ENCODE results near the gene METTL26. TPM values are rescaled to one million over a fixed set of nuclear protein-coding genes. Genes with fewer than 3 reads are reported as not detected.

Gene METTL26
- total RNA-seq, 4 donors from 2014 or later = 75.7 to 155 (median 111) TPM

- DNase-seq (ENCODE audit: low spot score) = no peak
- ATAC-seq (ENCODE audit: low FRiP score) = no peak
- TF ChIP-seq, protein P1, sequence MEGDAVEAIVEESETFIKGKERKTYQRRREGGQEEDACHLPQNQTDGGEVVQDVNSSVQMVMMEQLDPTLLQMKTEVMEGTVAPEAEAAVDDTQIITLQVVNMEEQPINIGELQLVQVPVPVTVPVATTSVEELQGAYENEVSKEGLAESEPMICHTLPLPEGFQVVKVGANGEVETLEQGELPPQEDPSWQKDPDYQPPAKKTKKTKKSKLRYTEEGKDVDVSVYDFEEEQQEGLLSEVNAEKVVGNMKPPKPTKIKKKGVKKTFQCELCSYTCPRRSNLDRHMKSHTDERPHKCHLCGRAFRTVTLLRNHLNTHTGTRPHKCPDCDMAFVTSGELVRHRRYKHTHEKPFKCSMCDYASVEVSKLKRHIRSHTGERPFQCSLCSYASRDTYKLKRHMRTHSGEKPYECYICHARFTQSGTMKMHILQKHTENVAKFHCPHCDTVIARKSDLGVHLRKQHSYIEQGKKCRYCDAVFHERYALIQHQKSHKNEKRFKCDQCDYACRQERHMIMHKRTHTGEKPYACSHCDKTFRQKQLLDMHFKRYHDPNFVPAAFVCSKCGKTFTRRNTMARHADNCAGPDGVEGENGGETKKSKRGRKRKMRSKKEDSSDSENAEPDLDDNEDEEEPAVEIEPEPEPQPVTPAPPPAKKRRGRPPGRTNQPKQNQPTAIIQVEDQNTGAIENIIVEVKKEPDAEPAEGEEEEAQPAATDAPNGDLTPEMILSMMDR (IDR thresholded peaks at IDR 0.05) = no peak
Observed at GRCh38 chr16:681746-682427, 45.8 kb upstream of the METTL26 start.

GRCh38 chr16:680967-681745, 45.1 kb upstream of the METTL26 start:
- TF ChIP-seq, protein P1 (IDR thresholded peaks at IDR 0.05) = no peak
- ATAC-seq (ENCODE audit: low FRiP score) (no peak), DNase-seq (ENCODE audit: low spot score) (no peak)

- TF ChIP-seq, protein P1 (IDR thresholded peaks at IDR 0.05) = no peak
- no peak for ATAC-seq (ENCODE audit: low FRiP score)
- DNase-seq (ENCODE audit: low spot score) = no peak
Observed at GRCh38 chr16:680625-680945, 44.5 kb upstream of the METTL26 start.

- ATAC-seq (ENCODE audit: low FRiP score) (peak; percentile 58), DNase-seq (ENCODE audit: low spot score) (peak; percentile 63)
- TF ChIP-seq, protein P1 (IDR thresholded peaks at IDR 0.05) = no peak
Observed at GRCh38 chr16:679814-680624, 43.9 kb upstream of the METTL26 start, which contains the start of gene STUB1. TSS of gene STUB1 (plus strand) at chr16:680410. CDS start at chr16:680526, 116 bp downstream.

DNA sequence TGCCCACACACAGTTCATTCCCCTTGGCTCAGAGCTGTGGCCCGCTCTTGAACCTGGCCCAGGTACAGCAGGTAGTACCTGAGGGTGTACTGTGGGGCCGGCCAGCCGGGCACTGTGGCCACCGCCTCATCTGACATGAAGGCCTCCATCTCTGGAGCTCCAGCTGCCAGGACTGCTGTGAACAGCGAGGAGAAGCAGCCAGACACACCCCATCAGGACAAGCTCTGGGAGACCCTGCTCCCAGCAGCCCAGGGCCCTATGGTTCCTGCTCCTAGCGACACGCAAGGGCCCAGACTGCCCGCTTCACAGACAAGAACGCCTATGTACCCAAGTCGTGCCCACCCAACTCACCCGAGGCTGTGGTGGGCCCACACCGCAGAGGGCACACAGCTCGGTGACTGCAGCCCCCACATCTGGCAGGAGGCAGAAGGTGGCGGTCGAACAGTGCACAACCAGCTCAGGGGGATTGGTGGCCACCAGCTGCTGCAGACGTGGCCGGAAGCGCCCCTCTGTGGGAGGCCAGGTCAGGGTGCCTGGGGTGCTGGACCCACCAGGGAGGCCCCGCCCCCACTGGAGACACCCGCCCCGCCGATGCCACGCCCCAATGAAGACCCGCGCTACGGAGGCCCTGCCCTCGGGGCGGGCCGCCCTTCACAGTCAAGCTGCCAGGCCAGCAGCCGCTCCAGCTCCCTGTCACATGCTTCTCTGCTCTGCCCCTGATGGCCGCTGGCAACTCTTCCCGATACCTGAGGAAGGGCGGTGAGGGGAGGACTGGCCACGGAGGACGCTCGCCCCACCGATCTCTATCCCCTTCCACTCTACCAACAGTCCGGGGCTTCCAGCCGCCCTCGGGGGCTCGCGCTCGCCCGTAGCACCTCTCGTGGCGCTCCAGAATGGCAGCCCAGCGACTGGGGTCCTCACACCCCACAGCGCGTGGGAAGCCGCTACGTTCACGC, 43.0 kb upstream of the METTL26 start:
- TF ChIP-seq, protein P1 (IDR thresholded peaks at IDR 0.05) = no peak
- DNase-seq (ENCODE audit: low spot score) = no peak
- peak; percentile 7 for ATAC-seq (ENCODE audit: low FRiP score)

DNA sequence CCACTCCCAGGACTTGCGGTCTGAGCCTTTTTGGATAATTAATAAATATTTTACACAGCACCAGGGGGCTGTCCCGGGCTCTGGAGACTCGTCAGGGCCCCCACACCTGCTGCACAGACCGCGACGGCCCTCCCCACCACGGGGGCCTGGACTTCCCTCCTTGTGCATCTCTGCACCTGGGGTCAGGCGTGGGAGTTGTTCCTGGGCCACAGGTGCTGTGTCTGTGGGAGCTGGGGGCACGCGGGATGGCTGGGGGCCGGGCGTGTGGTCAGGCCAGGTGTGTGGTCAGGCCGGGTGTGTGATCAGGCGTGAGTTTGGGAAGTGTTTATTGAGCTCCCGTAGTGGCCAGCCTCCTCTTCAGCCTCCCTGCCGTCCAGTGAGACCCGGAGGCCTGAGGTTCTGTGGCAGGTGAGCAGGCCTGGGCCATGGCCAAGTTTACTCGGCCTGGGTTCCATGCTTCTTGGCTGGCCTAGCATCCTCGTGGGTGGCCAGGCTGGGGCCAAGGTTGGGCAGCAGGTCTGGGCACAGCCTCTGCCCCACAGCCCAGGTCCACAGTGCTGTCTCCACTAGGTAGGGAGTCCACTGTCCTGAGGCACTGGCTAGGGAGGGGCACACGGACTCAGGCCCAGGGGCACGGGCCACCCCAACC, 42.2 kb upstream of the METTL26 start:
- DNase-seq (ENCODE audit: low spot score) = no peak
- no peak for ATAC-seq (ENCODE audit: low FRiP score)
- TF ChIP-seq, protein P1 (IDR thresholded peaks at IDR 0.05) = no peak

Measured in omental fat pad (tissue), 4 donors.